ENCODE data around the gene SERP2.

DNA sequence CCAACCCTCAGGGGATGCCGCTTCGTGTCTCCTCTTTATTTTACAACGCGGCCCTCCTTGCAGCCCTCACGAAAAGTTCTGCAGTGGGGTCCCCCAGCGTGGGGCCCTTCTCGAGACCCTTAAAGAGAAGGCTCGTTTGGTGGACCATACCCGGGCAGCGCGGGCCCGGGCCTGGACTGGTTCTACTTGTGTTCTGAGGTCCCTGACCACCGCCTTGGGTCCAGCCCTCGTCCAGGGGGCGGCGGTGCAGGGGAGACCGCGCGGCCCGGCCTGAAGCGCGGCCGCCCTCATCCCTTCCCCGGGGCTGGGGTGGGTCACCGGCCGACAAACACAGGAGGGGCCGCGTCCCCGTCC is 400 bp upstream of the SERP2 start:
- no peak for TF ChIP-seq POLR2A (IDR thresholded peaks at IDR 0.05)
- TF ChIP-seq, protein P1, sequence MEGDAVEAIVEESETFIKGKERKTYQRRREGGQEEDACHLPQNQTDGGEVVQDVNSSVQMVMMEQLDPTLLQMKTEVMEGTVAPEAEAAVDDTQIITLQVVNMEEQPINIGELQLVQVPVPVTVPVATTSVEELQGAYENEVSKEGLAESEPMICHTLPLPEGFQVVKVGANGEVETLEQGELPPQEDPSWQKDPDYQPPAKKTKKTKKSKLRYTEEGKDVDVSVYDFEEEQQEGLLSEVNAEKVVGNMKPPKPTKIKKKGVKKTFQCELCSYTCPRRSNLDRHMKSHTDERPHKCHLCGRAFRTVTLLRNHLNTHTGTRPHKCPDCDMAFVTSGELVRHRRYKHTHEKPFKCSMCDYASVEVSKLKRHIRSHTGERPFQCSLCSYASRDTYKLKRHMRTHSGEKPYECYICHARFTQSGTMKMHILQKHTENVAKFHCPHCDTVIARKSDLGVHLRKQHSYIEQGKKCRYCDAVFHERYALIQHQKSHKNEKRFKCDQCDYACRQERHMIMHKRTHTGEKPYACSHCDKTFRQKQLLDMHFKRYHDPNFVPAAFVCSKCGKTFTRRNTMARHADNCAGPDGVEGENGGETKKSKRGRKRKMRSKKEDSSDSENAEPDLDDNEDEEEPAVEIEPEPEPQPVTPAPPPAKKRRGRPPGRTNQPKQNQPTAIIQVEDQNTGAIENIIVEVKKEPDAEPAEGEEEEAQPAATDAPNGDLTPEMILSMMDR (IDR thresholded peaks at IDR 0.05) = no peak
